Loucy (cell line): ENCODE measurements around the gene C17orf114.

Experiments
- CTCF ChIP-seq: fragments of 200-600 bp; sonication (generic); conservative IDR thresholded peaks from 2 replicates; pipeline ENCODE4 v1.5.1; 2014; ENCODE audit warnings: mild to moderate bottlenecking, antibody characterized with exemption, low read length
- EZH2phosphoT487 ChIP-seq: fragments of 200-600 bp; IDR thresholded peaks from 2 replicates; pipeline ENCODE4 v1.6.1; 2018; ENCODE audit warnings: antibody characterized with exemption, mild to moderate bottlenecking, moderate library complexity, borderline replicate concordance

DNA sequence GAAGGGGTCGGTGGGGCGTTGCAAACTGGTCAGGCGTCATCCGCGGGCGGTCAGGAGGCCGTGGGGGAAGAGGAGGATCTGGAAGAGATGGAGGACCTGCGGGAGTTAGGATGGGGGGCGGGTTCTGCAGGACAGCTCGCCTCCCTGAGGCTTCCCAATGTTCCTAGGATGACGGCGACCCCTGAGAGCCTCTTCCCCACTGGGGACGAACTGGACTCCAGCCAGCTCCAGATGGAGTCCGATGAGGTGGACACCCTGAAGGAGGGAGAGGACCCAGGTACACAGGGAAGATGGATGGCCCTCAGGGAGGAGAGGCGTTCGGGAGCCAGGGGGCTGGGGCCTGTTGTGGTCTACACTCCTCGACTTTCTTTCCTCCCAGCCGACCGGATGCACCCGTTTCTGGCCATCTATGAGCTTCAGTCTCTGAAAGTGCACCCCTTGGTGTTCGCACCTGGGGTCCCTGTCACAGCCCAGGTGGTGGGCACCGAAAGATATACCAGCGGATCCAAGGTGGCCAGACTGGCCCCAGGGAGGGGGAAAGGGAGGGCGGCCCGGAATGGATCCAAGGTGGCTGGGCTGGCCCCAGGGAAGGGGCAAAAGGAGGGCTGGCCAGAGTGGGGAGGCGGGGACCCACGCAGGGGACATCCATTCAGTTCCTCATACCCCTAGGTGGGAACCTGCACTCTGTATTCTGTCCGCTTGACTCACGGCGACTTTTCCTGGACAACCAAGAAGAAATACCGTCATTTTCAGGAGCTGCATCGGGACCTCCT is 5.7 kb upstream of the C17orf114 start:
- TF ChIP-seq CTCF: no peak
- TF ChIP-seq EZH2phosphoT487: no peak
